Cardiac muscle cell (in vitro differentiated cells and primary cell): ENCODE data around the gene MTX1. TPM values are rescaled to one million over a fixed set of nuclear protein-coding genes. Genes with fewer than 3 reads are reported as not detected.

Experiments used
- DNase-seq, 2 donors: peaks; one replicate each; pipeline versions ENCODE4 v3.0.0 to v3.0.0-alpha.2; 2010 to 2017; ENCODE audit warnings: low read depth in 1 of 2, low spot score in 1 of 2
- H3K27ac ChIP-seq: fragments of 200-600 bp; sonication (generic); 2 replicates; pipeline ENCODE4 v1.5.1; 2016
- H3K27me3 ChIP-seq: fragments of 200-600 bp; sonication (generic); 2 replicates; pipeline ENCODE4 v1.6.0; 2016; ENCODE audit warnings: control low read depth
- H3K36me3 ChIP-seq: fragments of 200-600 bp; sonication (generic); 2 replicates; pipeline ENCODE4 v1.5.1; 2016; ENCODE audit warnings: control low read depth
- H3K4me1 ChIP-seq: fragments of 200-600 bp; sonication (generic); 2 replicates; pipeline ENCODE4 v1.8.1; 2017; ENCODE audit warnings: low read depth, mild to moderate bottlenecking, mixed run types
- H3K4me3 ChIP-seq: fragments of 200-600 bp; sonication (generic); 2 replicates; pipeline ENCODE4 v1.5.1; 2016; ENCODE audit warnings: mild to moderate bottlenecking
- H3K9me3 ChIP-seq: fragments of 200-600 bp; sonication (generic); 2 replicates; pipeline ENCODE4 v1.5.1; 2017; ENCODE audit warnings: low read depth, mild to moderate bottlenecking, control low read depth
- polyA plus RNA-seq: library from polyadenylated mRNA; unstranded; fragments of >200 nt; fragmentation: Nextera tagmentation; extraction: Ambion mirVana; gene quantifications from 2 replicates; pipeline ENCODE4 v1.2.1, GENCODE V29; 2016
- total RNA-seq: library from RNA; depleted of rRNA; stranded (reverse); fragments of >200 nt; gene quantifications from 2 replicates; pipeline ENCODE4 v1.2.3, GENCODE V29; 2016
- TF ChIP-seq, protein P1 (sequence below): IDR thresholded peaks from 2 replicates; pipeline ENCODE4 v1.5.1; 2012; ENCODE audit warnings: low read depth, mild to moderate bottlenecking, low read length

The MTX1 gene
- total and polyA plus RNA-seq, 2 experiments from 2014 or later = 24.7 to 31.9 TPM

DNA sequence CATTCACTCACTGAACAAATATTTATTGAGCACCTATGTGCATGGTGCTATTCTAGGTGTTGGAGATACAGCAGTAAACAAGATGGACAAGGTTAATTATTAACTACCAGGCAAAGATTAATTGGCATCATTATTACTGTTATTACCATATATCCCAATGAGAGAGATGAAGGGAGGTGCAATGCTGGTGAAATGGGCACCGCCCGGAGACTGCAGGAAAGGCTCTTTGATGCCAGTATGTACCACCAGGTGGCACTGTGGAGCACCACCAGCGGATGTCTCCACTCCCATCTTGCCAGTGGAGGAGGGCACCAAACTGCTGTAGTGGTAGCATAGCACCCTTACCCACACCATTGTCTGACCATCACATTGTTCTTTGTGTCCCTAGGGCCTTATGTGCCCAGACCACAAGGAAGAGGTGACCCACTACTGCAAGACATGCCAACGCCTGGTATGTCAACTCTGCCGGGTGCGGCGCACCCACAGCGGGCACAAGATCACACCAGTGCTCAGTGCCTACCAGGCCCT, 31.9 kb upstream of the MTX1 start:
- TF ChIP-seq, protein P1, sequence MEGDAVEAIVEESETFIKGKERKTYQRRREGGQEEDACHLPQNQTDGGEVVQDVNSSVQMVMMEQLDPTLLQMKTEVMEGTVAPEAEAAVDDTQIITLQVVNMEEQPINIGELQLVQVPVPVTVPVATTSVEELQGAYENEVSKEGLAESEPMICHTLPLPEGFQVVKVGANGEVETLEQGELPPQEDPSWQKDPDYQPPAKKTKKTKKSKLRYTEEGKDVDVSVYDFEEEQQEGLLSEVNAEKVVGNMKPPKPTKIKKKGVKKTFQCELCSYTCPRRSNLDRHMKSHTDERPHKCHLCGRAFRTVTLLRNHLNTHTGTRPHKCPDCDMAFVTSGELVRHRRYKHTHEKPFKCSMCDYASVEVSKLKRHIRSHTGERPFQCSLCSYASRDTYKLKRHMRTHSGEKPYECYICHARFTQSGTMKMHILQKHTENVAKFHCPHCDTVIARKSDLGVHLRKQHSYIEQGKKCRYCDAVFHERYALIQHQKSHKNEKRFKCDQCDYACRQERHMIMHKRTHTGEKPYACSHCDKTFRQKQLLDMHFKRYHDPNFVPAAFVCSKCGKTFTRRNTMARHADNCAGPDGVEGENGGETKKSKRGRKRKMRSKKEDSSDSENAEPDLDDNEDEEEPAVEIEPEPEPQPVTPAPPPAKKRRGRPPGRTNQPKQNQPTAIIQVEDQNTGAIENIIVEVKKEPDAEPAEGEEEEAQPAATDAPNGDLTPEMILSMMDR = peak; percentile 92
- Histone ChIP-seq H3K27me3 (peaks cover 6% of the 10 kb centered on the region), H3K27ac (no peak overlapping the region), H3K4me3 (no peak overlapping the region), H3K4me1 (peaks cover 5% of the 10 kb centered on the region), H3K9me3 (no peaks in the 10 kb centered on the region), H3K36me3 (no peaks in the 10 kb centered on the region)
- DNase-seq = peak; percentile 74 to 77

DNA sequence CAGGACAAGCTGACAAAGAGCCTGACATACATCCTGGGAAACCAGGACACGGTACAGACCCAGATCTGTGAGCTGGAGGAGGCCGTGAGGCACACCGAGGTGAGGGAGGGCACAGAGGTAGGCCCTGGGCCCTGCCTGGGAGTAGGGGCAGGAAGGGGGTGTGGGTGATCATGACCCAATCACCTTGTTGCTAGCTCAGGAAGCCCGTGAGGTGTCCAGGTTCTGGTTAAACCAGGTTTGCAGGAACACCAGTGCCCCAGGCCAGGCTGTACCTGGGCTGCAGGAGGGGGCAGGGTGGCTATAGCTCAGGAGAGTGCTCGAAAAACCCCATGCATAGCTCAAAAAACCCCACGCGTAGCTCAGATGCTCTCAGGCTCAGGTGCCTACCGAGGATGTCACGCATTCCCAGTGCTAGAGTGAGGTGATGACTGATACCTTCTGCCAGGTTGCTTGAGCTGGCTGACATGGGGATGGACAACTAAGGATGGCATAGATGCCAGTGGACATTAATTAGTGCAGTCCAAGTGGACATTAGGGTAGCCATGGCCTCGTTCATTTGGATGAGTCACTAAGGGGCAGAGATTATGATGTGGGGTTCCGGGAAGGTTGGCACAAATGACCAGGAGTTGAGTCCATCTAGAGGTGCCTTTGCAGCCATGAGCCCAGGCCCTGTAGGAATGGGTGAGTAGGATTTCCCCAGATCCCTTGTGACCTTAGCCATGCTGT, 31.1 kb upstream of the MTX1 start:
- Histone ChIP-seq H3K4me1 (peaks cover under 1% of the 10 kb centered on the region), H3K4me3 (no peak overlapping the region), H3K9me3 (no peaks in the 10 kb centered on the region), H3K27ac (no peak overlapping the region), H3K36me3 (no peaks in the 10 kb centered on the region), H3K27me3 (peaks cover 6% of the 10 kb centered on the region)
- DNase-seq = no peak
- TF ChIP-seq, protein P1 = no peak

DNA sequence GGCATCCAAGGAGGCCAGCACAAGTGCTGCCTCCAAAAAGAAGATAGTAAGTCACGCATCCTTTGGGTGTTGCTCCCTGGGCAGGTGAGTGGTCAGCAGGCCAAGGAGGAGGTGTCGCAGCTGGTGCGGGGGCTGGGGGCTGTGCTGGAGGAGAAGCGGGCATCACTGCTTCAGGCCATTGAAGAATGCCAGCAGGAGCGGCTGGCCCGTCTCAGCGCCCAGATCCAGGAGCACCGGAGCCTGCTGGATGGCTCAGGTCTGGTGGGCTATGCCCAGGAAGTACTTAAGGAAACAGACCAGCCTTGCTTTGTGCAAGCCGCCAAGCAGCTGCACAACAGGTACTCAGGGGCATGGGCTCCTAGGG, 30.6 kb upstream of the MTX1 start:
- H3K36me3 ChIP-seq = no peaks in the 10 kb centered on the region
- no peak for DNase-seq
- TF ChIP-seq, protein P1 = no peak
- H3K9me3 ChIP-seq = no peaks in the 10 kb centered on the region
- peaks cover 6% of the 10 kb centered on the region for H3K27me3 ChIP-seq
- no peak overlapping the region for H3K27ac ChIP-seq
- no peaks in the 10 kb centered on the region for H3K4me1 ChIP-seq
- no peak overlapping the region for H3K4me3 ChIP-seq

DNA sequence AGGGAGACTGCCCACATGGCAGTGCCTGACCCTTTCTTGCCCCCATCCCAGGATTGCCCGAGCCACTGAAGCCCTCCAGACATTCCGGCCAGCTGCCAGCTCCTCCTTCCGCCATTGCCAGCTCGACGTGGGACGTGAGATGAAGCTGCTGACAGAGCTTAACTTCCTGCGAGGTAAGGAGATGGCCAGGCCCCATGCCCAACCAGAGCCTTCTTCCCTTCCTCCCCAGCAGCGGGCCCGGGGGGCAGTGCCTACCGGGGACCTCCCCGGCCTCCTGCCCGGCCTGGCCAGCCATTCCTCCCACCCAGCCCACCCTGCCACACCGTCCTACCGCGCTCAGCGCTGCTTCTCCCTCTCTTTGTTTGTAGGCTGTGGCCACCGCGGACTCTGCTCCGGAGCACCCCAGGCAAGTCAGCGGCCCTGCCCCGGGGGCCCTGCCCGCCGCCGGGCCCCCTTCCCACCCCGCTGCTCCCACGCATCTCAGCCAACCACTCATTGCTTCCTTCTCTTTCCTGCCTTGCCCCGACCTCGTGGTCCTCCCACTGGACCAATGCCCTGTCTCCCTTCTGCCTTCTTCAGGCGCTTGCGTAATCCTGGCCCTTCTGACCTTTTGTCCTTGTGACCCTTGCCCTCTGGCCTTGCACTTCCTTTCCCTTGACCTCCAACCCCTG, 29.9 kb upstream of the MTX1 start:
- TF ChIP-seq, protein P1 = no peak
- Histone ChIP-seq H3K4me3 (no peak overlapping the region), H3K27ac (no peak overlapping the region), H3K36me3 (no peaks in the 10 kb centered on the region), H3K27me3 (peaks cover 6% of the 10 kb centered on the region), H3K4me1 (no peaks in the 10 kb centered on the region), H3K9me3 (no peaks in the 10 kb centered on the region)
- DNase-seq = no peak

GRCh38 chr1:155179112-155180031, 29.1 kb upstream of the MTX1 start:
- Histone ChIP-seq H3K36me3 (no peaks in the 10 kb centered on the region), H3K27me3 (peaks cover 2% of the 10 kb centered on the region), H3K4me3 (no peak overlapping the region), H3K4me1 (no peaks in the 10 kb centered on the region), H3K27ac (no peak overlapping the region), H3K9me3 (no peaks in the 10 kb centered on the region)
- TF ChIP-seq, protein P1 = no peak
- no peak for DNase-seq
